Epithelial cell of esophagus (primary cell): ENCODE results near the gene ALPP.
"Not testable (repeated sequence)": the region's sequence is repeated elsewhere in the genome, so short reads cannot be mapped to it uniquely, and the experiment has no call there.

Experiments
- DNase-seq: peaks from one replicate; pipeline ENCODE4 v3.0.0; 2010; ENCODE audit warnings: low read depth
- H3K4me3 ChIP-seq: 2 replicates; pipeline ENCODE4 v1.5.1; 2011; ENCODE audit warnings: mild to moderate bottlenecking, low read length, control low read depth
- CTCF ChIP-seq: IDR thresholded peaks from 2 replicates; pipeline ENCODE4 v1.5.1; 2011; ENCODE audit warnings: low read depth, mild to moderate bottlenecking, low read length, control low read depth, inconsistent platforms; ENCODE audit not compliant: insufficient read depth; ENCODE audit errors: missing control alignments

The ALPP gene

GRCh38 chr2:232402518-232402917 is 24.0 kb downstream of the ALPP start:
- DNase-seq: no peak
- TF ChIP-seq CTCF: no peak
- no peak overlapping the region for H3K4me3 ChIP-seq

- DNase-seq: no peak
- no peak overlapping the region for H3K4me3 ChIP-seq
- TF ChIP-seq CTCF: no peak
Observed at GRCh38 chr2:232405943-232406510, 27.5 kb downstream of the ALPP start.

- TF ChIP-seq CTCF: no peak
- no peak for DNase-seq
- no peak within 1 kb of the TSS for H3K4me3 ChIP-seq
Observed at GRCh38 chr2:232406556-232407310, 28.2 kb downstream of the ALPP start, which contains the start of gene ALPG. ALPG (plus strand) TSS chr2:232406844; CDS start chr2:232406895, 51 bp downstream.

GRCh38 chr2:232407428-232408150 is 29.0 kb downstream of the ALPP start:
- DNase-seq, H3K4me3 ChIP-seq: not testable (repeated sequence)

- DNase-seq: not testable (repeated sequence)
Observed at GRCh38 chr2:232408269-232408668, 29.7 kb downstream of the ALPP start.

GRCh38 chr2:232409617-232410016 is 31.1 kb downstream of the ALPP start:
- not testable (repeated sequence) for DNase-seq, H3K4me3 ChIP-seq

More at GRCh38 chr2:232408269-232408668, 29.7 kb downstream of the ALPP start:
- not testable (repeated sequence) for H3K4me3 ChIP-seq

GRCh38 chr2:232410238-232410900 is 31.8 kb downstream of the ALPP start:
- DNase-seq: no peak
- TF ChIP-seq CTCF: no peak
- no peak overlapping the region for H3K4me3 ChIP-seq

GRCh38 chr2:232411901-232412629 is 33.5 kb downstream of the ALPP start:
- no peak for TF ChIP-seq CTCF
- DNase-seq: no peak
- H3K4me3 ChIP-seq: no peak overlapping the region
